OCI-LY1 (cell line): ENCODE data around the gene TRAFD1.

ENCODE experiments used
- H2AFZ ChIP-seq: fragments of 200-600 bp; sonication (generic), shearing (Covaris generic); 2 replicates; pipeline ENCODE4 v1.6.0; 2014; ENCODE audit warnings: antibody characterized with exemption, mild to moderate bottlenecking, low read length
- H3F3A ChIP-seq: fragments of 200-600 bp; sonication (generic), shearing (Covaris generic); 2 replicates; pipeline ENCODE4 v1.6.0; 2014; ENCODE audit warnings: mild to moderate bottlenecking, antibody characterized with exemption, low read length, moderate library complexity; ENCODE audit not compliant: insufficient read depth
- H3K27ac ChIP-seq: fragments of 200-600 bp; sonication (generic); 2 replicates; pipeline ENCODE4 v1.5.1; 2014; ENCODE audit warnings: low read length, mixed run types, mild to moderate bottlenecking, low read depth; ENCODE audit not compliant: poor library complexity, severe bottlenecking
- H3K27me3 ChIP-seq: fragments of 200-600 bp; sonication (generic); 2 replicates; pipeline ENCODE4 v1.6.0; 2014; ENCODE audit warnings: antibody characterized with exemption, mild to moderate bottlenecking, low read length, moderate library complexity; ENCODE audit not compliant: insufficient read depth
- H3K36me3 ChIP-seq: fragments of 200-600 bp; sonication (generic); 2 replicates; pipeline ENCODE4 v1.6.1; 2014; ENCODE audit warnings: mild to moderate bottlenecking, antibody characterized with exemption, low read length, moderate library complexity, mixed read lengths; ENCODE audit not compliant: insufficient read depth
- H3K4me1 ChIP-seq: fragments of 200-600 bp; sonication (generic); 2 replicates; pipeline ENCODE4 v1.5.1; 2014; ENCODE audit warnings: mild to moderate bottlenecking, low read length, moderate library complexity; ENCODE audit not compliant: insufficient read depth, severe bottlenecking
- H3K4me2 ChIP-seq: fragments of 200-600 bp; sonication (generic), shearing (Covaris generic); 2 replicates; pipeline ENCODE4 v1.6.1; 2014; ENCODE audit warnings: low read length
- H3K4me3 ChIP-seq: fragments of 200-600 bp; sonication (generic); 2 replicates; pipeline ENCODE4 v1.5.1; 2014; ENCODE audit warnings: low read length, low read depth, mild to moderate bottlenecking, mixed read lengths; ENCODE audit not compliant: poor library complexity, severe bottlenecking
- H3K79me2 ChIP-seq: fragments of 200-600 bp; shearing (Covaris generic); 2 replicates; pipeline ENCODE4 v1.6.1; 2016; ENCODE audit warnings: mixed run types, low read length, mixed read lengths; ENCODE audit not compliant: insufficient read depth
- H3K9ac ChIP-seq: fragments of 200-600 bp; sonication (generic), shearing (Covaris generic); 2 replicates; pipeline ENCODE4 v1.6.1; 2014; ENCODE audit warnings: mild to moderate bottlenecking, low read length, mixed read lengths
- H3K9me2 ChIP-seq: fragments of 200-600 bp; sonication (generic), shearing (Covaris generic); 2 replicates; pipeline ENCODE4 v1.6.1; 2014; ENCODE audit warnings: low read depth, mild to moderate bottlenecking, low read length, mixed read lengths
- H3K9me3 ChIP-seq: fragments of 200-600 bp; shearing (Covaris generic); 2 replicates; pipeline ENCODE4 v1.6.1; 2014; ENCODE audit warnings: low read length, mixed read lengths
- H4K20me1 ChIP-seq: fragments of 200-600 bp; sonication (generic), shearing (Covaris generic); 2 replicates; pipeline ENCODE4 v1.6.0; 2016; ENCODE audit warnings: mild to moderate bottlenecking, low read length; ENCODE audit not compliant: insufficient read depth
- EZH2 ChIP-seq: fragments of 200-600 bp; sonication (generic), shearing (Covaris generic); IDR thresholded peaks from 2 replicates; pipeline ENCODE4 v1.8.0; 2017; ENCODE audit warnings: borderline replicate concordance, mixed run types, mild to moderate bottlenecking, antibody characterized with exemption, low read length, moderate library complexity, mixed read lengths
- TF ChIP-seq, protein P1 (sequence below): fragments of 200-600 bp; sonication (generic), shearing (Covaris generic); IDR thresholded peaks from 2 replicates; pipeline ENCODE4 v1.5.1; 2017; ENCODE audit warnings: mild to moderate bottlenecking, antibody characterized with exemption, low read length, moderate library complexity, mixed read lengths

TRAFD1 gene

DNA sequence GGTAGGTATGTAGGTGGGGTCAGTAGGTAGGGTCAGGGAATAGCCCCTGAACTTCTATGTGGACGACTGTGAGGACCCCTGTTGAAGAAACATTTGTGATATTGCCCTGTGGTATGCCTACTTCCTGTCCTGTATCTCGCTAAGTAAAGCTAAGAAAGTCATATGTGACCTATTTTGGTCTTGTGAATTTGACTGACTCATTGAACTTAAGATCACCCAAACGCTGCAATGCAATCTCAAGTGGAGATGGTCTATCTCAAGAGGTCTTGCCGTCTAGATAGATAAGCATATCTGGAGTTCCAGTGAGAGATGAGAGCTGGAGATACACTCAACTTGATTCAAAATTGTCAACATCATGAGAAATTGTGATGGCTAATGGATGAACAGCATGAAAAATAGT is 73.8 kb downstream of the TRAFD1 start:
- Histone ChIP-seq H3K36me3 (peaks cover 69% of the 10 kb centered on the region), H3K4me3 (no peak overlapping the region), H3K9me3 (no peaks in the 10 kb centered on the region), H3K27me3 (no peaks in the 10 kb centered on the region), H3K9me2 (no peaks in the 10 kb centered on the region), H3K27ac (no peak overlapping the region), H3F3A (no peaks in the 10 kb centered on the region), H4K20me1 (no peaks in the 10 kb centered on the region), H3K9ac (no peak overlapping the region), H3K4me1 (no peaks in the 10 kb centered on the region), H3K4me2 (no peak overlapping the region), H3K79me2 (no peaks in the 10 kb centered on the region), H2AFZ (no peak overlapping the region)
- TF ChIP-seq, protein P1, sequence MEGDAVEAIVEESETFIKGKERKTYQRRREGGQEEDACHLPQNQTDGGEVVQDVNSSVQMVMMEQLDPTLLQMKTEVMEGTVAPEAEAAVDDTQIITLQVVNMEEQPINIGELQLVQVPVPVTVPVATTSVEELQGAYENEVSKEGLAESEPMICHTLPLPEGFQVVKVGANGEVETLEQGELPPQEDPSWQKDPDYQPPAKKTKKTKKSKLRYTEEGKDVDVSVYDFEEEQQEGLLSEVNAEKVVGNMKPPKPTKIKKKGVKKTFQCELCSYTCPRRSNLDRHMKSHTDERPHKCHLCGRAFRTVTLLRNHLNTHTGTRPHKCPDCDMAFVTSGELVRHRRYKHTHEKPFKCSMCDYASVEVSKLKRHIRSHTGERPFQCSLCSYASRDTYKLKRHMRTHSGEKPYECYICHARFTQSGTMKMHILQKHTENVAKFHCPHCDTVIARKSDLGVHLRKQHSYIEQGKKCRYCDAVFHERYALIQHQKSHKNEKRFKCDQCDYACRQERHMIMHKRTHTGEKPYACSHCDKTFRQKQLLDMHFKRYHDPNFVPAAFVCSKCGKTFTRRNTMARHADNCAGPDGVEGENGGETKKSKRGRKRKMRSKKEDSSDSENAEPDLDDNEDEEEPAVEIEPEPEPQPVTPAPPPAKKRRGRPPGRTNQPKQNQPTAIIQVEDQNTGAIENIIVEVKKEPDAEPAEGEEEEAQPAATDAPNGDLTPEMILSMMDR = no peak
- TF ChIP-seq EZH2 = no peak
